ENCODE measurements around the gene CAMTA1.
A peak's percentile ranks its signal among the peaks of the same experiment; 100 is the strongest.

The CAMTA1 gene

DNA sequence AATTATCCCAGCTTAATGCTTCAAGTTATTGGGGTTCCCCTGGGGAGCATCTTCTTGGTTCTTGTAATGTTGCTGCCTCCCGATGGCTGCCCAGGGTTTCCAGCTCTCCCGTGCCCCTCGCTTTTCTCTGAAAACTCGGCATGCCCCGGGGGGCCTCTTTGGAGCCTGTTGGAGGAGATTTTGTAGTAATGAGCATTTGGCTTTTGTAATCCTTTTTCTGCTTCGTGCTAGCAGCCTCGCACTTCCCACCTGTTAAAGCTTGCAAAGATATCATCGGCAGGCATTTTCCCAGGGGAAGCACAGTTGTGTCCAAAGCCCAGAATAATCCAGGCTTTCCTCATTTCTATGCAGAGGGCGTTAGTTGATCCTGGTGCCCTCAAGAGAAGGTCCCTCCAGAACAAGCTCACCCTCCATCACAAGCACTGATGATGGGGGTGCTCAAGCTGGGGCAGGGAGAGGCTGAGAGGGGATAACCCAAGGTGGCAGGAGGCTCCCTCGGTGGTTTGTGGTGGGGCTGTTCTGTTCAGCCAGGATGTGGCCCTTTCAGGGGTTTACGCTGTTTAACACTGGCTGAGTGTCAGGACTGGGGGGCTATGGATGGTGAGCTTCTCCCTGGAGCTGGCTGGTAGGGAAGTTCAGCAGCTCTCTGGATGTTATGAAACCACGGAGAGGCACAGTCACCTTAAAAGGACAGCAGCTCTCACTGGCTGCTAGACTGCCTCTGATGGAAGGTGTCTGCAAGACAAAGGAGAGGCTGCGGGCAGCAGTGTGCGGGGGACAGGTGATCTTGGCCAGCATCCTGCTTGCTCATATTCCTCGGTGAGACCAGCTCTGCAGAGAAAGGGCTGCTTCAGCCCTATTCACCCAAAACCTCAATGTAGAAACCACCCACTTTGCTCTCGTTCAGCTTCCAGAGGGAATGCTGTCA, 508.7 kb downstream of the CAMTA1 start:
- no peak for DNase-seq

DNA sequence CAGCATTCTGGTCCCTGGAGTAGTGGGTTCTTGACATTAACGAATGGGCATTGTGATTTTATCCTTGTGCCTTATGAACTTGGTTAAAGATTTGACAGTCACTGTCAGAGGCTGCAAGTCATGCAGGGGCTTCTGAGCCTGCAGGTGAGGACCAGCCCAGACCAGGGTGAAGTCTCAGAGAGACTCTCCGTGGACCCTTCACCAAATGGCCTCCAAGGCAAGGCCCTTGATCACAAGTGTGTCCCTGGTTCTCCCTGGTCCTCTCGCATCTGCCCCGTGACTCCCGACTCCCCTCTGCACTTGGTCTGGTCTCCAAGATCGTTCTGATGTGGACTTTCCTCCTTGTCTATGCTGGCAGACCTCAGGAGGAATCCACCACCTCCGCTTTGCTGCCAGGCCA, 509.4 kb downstream of the CAMTA1 start:
- no peak for DNase-seq

DNA sequence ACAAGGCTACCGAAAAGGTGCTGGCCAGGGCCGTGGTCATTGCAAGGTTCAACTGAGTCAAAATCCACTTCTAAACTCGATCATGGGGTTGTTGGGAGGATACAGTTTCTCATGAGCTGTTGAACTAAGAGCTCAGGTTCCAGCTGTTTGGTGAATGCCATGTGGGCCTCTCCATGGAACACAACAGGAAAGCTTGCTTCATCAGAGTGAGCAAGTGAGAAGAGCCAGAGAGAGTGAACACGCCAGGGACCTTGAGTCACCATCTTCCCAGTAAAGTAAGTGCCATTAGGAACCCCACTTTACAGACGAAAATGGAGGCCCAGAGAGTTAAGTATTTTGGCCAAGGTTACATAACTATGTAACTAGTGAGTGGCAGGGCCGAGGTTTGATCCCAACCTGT, 510.7 kb downstream of the CAMTA1 start:
- DNase-seq = no peak

DNA sequence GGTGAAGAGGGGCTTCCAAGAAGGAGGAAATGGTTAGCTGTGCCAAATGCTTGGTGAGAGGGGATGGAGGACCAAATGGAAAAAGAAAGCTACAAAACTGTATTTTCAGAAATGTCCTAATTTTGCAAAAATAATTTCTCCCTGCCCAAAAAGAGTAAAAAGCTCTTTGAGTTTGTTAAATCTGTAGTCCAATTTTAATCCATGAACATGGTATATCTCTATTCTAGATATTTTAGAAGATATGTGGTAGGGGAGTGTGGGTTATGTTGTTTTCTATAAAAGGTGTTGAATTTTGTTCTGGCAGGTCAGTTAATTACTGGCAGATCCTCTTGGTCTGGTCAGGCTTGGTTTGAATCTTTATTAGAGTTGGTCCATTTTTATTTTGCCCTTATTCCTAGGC, 511.7 kb downstream of the CAMTA1 start:
- DNase-seq = no peak

DNA sequence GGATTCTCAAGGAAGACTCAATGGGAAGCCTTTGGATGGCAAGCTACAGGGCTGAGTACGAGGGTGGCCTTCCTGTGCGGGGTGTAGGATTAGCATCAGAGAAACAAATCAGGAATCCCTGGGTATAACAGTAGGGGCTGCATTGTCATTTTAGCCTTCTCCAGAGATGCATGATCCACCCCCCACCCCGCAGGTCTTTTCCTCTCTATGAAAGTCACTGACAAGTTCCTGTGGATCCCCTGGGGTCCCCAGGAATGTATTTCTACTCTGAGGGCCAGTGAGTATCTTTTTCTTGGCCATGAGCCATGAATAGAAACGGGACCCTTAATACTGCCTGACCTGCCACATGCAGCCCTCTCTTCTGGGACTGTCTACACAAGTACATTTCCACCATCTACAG, 512.9 kb downstream of the CAMTA1 start:
- no peak for DNase-seq

DNA sequence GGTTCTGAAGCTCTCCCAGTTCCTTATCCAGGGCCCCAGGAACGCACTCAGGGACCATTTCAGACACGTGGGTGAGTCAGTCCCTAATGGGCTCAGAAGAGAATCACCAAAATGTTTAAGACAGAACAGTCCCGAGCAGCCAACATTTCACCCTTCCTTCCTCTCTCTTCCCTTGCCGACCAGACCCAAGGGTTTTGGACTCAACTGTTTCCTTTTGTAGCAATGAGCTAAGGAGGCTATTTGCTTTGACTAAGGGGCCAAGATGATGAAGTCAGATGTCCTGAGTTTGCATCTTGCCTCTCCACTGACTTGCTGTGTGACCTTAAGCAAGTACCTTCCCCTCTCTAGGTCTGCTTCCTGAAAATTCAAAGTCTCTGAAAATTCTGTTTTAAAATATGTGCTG, 513.5 kb downstream of the CAMTA1 start:
- no peak for DNase-seq

DNA sequence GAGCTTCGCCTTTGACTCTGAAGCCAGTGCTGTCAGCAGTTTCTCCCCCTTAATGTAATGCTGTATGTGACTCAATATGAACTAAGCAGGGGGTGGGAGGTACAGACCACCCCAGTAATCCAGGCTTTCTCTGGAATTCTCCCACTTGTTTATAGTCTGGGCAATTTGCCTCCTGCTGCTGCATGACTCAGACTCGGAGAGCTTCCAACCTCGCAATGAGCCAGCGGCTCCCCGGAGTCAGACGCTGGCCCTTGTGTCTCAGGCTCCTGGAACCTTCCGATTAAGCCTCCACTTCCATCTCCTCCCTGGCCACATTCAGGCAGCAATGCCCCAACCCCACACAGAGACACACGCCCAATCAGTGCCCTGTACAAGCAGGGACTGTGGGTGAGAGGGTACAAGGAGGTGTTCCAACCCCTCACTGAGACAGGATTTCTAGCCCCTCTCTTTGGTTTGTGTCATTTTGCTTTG, 514.1 kb downstream of the CAMTA1 start:
- DNase-seq = peak in 45 of 56 donors; percentile 11 to 89 (median 41)

DNA sequence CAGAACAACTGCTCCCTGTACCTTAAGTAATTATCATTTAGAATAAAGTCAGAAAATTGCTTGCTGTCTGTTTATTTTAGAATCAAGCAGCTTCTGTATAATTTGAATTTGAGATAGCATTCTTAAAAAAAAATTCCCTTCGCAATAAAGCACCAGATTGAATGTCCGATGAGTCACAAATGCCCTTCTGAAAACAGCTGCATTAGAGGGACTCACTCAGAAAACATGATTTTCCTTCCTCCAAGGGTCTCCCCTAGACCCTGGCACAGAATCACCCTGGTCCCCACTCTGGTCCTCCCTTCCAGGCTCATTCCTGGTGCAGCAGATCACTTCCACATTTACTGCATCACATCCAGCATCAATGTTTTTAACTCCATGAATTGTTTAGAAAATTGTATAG, 514.7 kb downstream of the CAMTA1 start:
- DNase-seq = no peak

DNA sequence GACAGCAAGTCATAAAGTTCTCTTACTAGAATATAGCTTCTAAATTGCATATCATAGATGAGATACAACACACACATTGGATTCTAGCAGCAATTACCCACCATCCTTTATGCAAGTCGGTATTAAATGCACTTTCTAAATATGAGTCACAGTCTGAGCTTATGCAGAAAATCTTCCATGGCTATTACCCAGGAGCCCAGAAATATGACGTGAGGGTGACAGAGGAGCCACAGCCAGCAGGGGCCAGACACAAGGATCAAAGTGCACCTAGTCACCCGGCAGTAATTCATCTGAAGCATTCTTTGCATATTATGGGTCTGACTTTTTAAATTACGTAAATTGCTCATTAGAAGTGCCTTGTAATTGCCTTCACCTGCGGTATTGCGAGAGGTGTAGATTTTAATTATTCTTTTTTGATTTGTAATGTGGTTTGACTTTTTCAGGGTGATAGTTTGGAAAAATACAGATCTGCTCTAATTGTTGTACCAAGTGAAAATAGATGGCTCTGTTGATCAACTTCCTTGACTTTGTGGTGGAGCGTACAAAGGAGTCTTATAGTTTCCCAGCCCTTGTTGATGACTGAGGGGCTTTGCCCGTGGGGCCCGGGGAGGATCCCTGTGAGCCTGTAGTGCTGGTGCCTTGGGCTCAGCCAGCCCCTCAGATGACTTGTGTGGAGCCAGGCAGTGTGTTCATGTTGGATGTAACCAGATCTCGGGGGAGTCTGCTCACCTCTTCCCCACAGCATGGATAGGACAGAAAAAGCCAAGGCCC, 515.8 kb downstream of the CAMTA1 start:
- DNase-seq = no peak

DNA sequence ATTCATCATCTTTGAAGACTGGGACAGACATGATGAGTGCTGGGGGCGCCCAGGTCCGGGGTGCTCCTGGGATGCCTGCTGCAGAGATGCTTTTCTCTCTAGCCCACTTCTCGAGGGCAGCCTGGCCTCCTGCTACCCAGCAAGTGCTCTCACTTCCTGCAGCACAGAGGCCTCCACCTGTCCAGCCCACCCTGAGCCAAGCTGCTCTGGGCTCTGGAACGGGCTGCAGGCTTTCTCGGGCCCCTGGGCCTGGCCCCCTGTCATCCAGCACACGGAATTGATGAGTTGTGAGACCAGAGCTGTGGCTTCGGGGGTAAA, 516.4 kb downstream of the CAMTA1 start:
- DNase-seq = no peak

DNA sequence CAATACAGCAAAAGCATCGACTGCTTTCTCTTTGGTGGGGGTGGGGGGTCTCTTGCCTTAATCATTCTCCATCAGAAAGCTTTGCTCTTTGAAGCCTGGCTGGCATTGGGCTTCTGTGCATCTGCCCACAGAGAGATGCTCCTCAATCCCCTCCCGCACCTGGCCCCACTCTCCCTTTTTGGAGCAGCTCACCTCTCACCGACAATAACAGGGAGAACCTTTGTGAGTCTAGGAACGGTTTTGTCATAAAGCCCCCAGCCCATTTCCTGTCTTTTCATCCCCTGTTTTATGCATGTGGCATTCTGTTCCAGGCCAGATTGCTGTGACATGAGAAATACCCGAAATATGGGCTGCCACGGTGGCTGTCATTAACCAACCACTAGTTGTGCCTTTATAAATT, 516.9 kb downstream of the CAMTA1 start:
- no peak for DNase-seq

DNA sequence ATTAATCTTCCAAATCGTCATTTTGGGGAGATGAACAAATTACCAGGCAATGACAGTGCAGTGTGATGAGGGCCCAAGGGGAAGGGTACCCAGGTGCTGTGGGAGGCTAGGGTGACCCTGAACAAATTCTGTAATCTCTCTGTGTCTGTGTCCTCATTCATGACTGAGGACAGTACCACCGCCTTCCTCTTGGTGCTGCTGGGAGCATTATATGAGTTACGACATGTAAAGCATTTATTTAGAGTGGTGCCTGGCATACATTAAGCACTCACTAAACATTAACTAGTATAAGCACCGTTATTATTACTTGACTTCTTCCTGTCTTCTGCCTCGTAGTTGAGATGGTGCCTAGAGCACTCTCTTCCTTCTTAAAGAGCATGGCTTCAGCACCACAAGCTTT, 517.6 kb downstream of the CAMTA1 start:
- no peak for DNase-seq

DNA sequence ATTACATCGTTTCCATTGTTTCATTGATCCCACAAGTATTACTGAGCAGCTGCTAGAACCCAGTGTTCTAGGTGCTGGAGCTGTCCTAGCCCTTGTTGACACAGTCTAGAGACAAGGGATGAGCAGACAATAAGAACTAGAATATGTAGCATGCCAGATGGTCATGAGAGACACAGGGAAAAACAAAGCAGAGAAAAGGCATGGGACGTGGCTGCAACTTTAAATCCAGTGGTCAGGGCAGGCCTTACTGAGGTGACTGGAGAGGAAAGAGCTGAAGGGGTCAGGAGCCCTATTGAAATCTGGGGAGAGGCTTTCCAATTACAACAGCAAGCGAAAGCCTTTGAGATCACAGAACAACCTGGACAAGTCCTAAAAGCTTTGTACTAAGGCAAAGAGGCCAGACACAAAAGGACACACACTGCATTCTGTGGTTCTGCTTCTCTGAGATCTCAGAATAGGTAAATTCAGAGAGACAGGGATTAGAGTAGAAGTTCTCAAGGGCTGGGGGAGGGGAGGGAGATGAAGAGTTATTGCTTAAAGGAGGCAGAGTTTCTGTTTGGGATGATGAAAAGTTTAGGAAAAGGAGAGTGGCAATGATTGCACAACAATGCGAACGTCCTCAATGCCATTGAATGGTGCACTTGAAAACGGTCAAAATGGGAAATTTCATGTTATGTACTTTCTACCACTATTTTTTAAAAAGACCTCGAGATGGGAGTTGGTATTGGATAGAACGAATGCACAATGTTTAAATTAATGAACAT, 518.5 kb downstream of the CAMTA1 start:
- no peak for DNase-seq

DNA sequence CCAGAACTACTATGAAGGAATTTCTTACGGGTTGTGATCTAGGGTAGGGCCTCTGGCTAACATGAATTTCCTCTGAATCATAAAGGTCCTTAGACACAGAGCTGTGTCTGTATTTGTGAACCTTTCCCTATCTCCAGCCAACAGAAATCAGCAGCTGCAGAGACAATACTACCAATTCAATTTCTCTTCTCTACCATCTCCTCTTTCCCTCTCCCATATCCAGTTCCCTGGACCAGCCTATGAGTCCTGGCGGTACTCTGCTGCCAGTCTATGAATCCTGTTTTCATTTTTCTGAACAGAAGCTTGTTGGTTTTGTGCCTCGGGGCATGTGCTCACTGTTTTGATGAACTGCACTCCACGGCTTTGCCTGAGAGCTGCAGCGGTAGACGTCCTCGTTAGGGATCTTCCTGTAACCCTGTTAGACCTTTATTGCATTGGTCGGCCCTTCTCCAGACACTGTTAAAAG, 527.9 kb downstream of the CAMTA1 start:
- peak in 1 of 56 donors; percentile 4 for DNase-seq

DNA sequence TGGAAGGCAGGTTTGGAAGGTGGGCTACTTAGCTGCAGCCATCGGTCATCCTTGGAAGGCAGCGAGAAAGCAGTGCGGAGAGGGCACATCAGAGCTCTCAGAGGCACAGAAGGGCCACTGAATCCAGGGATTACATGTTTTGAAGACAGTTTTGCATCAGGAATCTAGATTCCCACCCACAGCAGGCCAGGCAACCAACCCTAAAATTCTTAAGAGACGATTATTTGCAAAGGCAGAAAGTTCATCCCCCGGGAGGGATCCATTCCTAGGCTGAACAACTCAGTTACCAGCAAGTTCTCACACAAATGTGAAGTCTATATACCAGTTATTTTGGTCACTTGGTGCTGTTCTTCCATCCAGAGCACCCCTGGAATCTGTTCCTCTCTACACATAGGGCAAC, 528.6 kb downstream of the CAMTA1 start:
- DNase-seq = no peak

DNA sequence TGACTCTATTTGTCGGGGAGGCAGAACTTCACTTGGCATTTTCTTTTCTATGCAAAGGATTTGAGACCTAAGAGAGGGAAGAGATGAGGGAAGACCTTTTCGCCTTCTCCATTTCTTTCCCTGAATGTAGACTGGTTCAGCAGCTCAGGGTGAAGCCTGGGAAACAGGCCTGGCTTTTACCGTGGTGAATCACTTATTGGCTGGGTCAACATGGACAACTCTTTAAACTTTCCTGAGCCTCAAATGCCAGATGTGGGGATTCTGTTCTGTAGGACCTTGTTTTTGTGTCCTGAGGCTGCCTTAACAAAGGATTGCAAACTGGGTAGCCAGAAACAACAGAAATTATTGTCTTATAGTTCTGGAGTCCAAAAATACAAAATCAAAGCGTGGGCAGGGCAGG, 530.1 kb downstream of the CAMTA1 start:
- no peak for DNase-seq

DNA sequence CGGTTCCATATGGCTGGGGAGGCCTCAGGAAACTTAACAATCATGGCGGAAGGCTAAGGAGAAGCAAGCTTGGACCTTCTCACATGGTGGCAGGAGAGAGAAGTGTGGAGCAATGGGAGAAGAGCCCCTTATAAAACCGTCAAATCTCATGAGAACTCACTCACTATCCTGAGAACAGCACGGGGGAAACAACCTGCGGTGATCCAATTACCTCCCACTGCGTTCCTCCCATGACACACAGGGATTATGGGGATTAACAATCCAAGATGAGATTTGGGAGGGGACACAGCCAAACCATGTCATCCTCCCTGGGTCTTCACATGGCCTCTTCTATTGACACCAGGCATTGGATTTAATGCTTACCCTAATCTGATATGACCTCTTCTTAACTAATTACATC, 530.7 kb downstream of the CAMTA1 start:
- no peak for DNase-seq

DNA sequence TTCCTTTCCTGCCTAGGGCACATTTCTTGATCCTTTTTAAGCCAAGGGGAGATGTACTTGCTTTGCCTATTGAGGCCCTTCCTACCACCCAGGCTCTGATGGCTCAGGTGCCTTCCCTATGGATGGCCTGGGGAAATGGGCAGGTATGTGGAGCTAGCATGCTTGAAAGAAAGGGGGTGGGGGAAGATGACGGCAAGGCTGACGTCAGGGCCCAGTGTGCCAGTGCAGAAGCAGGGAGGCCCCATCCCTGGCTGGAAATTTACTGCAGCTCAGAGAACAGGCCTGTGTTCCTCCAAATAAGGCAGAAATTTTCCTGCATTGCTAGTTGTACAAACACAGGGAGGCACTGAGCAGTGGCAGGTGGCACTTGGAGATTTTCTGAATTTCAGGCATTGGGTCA, 532.6 kb downstream of the CAMTA1 start:
- DNase-seq = no peak

DNA sequence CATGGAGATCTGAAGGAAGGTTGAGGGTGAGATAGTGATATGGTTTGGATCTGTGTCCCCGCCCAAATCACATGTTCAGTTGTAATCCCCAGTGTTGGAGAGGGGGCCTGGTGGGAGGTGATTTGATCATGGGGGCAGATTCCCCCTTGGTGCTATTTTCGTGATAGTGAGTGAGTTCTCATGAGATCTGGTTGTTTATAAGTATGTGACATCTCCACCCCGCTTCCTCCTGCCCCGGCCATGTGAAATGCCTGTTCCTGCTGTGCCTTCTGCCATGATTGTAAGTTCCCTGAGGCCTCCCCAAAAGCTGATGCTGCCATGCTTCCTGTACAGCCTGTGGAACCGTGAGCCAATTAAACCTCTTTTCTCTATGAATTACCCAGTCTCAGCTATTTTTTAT, 533.9 kb downstream of the CAMTA1 start:
- DNase-seq = no peak

DNA sequence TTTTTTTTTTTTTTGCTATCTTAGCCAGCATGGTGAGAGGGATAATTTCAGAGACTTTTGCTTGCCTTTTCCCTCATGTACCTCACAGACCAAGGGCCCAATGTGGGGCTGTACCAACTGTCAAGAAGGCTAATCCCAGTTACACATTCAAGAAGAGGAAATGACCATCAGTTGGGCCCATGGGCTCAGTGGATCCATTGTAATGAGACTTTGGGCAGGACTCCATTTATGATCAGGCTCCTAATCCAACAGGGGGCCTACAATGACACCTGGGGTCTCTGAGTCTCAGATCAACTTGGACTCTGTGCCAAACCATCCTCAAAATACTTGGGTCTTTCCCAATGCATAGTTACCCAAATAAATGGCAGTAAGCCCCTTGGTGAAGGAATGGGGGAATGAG, 535.4 kb downstream of the CAMTA1 start:
- no peak for DNase-seq

DNA sequence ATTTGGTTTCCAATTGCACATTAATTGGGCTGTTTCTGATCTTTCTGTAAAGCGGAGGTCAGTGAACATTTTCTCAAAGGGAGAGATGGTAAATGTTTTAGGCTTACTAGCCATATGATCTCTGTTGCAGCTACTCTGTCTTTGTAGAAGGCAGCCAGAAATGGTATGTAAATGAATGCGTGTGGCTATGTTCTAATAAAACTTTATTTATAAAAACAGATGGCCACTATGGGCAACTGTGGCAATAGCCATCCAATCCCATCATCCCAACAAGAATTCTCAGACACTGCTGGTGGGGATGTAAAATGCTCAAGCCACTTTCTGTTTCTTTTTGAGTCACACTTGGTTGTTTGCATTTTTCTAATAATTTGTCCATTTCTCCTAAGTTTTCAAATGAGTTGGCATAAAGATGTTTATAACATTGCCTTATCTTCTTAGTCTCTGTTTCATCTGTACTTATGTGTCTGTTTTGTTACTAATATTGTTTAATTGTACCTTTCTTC, 537.1 kb downstream of the CAMTA1 start:
- no peak for DNase-seq

DNA sequence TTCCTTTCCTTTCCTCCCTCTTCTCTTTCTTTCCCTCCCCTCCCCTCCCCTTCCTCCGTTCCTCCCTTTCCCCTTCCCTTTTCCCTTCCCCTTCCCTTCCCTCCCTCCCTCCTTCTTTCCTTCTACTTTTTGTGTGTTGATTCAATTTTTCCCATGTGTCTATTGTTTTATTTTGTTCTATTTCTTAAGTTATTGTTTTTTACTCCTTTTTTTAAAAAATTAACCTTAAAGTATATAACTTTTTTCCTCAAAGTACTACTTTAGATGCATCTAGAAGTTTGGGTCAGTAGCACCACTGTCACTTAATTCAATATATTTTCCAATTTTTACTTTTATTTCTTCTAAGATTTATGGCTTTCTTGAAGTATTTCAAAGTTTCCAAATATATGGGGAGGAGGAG, 537.7 kb downstream of the CAMTA1 start:
- no peak for DNase-seq

Measured in nucleus accumbens (tissue), 56 donors.